Stimulated activated CD4-positive, alpha-beta T cell treated with anti-CD3 and anti-CD28 coated beads, Interleukin-15, amount 100 ng/mL, for 24 hours (primary cell): ENCODE measurements around the gene PLOD3.
"Not testable (repeated sequence)": the region's sequence is repeated elsewhere in the genome, so short reads cannot be mapped to it uniquely, and the experiment has no call there.

ENCODE experiments used
- DNase-seq: peaks from one replicate; pipeline ENCODE4 v3.0.0-alpha.2; 2020

The PLOD3 gene, protein sequence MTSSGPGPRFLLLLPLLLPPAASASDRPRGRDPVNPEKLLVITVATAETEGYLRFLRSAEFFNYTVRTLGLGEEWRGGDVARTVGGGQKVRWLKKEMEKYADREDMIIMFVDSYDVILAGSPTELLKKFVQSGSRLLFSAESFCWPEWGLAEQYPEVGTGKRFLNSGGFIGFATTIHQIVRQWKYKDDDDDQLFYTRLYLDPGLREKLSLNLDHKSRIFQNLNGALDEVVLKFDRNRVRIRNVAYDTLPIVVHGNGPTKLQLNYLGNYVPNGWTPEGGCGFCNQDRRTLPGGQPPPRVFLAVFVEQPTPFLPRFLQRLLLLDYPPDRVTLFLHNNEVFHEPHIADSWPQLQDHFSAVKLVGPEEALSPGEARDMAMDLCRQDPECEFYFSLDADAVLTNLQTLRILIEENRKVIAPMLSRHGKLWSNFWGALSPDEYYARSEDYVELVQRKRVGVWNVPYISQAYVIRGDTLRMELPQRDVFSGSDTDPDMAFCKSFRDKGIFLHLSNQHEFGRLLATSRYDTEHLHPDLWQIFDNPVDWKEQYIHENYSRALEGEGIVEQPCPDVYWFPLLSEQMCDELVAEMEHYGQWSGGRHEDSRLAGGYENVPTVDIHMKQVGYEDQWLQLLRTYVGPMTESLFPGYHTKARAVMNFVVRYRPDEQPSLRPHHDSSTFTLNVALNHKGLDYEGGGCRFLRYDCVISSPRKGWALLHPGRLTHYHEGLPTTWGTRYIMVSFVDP

DNA sequence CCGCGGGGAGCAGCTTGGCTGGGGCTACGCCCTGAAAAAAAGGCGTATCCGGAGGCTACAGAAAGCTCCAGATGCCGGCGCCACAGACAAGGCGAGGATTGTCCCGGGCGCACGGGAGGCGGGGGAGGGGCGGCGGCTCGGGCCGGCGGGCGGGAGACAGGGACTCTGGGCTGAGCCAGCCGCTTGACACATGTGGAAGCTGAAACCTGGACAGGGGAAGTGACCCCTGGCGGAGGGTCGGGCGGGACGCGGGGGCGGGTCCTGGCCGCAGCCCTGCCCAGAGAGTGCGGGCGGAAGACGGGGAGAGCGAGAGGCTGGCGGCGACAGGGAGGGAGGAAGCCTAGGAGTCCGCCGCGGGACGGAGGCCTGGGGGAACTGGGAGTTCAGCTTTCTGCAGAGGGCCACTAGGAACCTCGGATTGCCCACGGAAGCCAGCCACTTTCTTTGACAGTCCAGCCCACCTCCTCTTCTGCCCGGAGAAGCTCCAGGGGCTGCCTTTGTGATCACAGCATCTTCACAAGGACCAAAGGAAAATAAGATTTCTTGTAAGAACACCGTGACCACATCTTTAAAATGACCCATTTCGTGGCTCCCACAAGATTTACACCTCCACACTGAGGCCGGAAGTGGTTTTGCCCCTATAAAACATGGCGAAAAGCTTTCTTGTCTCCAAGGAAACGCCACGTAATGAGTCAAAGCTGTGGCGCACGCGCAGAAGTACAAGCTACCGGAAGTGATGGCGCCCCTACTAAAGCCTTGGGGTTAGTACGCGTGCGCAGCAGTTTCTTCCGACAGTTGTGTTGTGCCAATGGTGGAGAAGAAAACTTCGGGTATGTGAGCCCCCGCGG is at the start of gene PLOD3, which contains the start of gene ZNHIT1:
TSS of gene PLOD3 (minus strand) at position 194 of the 848 bp plus-strand sequence. CDS start 307 bp downstream, outside the sequence.
TSS of gene ZNHIT1 (plus strand) at position 778 of the 848 bp plus-strand sequence. CDS start at position 809, 31 bp downstream.
- DNase-seq: peak; percentile 96

DNA sequence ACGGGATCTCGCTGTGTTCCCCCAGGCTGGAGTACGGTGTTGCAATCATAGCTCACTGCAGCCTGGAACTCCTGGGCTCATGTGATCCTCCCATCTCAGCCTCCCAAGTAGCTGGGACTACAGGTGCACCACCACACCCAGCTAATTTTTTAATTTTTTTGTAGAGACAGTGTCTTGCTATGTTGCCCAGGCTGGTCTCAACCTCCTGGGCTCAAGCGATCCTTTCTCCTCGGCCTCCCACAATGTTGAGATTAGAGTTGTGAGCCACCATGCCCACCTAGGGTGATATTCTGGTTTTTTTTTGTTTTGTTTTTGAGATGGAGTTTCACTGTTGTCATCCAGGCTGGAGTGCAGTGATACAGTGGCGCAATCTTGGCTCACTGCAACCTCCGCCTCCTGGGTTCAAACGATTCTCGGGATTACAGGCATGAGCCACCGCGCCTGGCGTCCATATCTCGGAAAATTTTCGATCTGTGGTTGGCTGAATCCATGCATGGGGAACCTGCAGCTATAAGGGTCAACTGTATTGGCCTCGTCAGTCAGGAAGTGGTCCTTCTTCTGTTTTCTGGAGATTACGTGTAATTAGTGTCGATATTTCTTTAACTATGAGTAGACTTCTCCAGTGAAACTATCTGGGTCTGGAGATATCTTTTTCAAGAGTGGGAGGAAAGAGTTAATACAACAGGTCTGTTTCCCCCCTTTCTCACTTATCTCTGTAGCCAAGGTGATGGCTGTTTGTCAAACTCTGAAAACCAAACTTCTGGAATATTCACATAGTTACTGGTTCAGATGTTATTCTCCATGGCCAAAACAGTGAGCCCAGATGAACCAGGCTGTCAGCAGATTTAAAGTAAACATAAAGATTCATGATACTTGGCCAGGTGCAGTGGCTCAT is 48.5 kb upstream of the PLOD3 start:
- DNase-seq: no peak

DNA sequence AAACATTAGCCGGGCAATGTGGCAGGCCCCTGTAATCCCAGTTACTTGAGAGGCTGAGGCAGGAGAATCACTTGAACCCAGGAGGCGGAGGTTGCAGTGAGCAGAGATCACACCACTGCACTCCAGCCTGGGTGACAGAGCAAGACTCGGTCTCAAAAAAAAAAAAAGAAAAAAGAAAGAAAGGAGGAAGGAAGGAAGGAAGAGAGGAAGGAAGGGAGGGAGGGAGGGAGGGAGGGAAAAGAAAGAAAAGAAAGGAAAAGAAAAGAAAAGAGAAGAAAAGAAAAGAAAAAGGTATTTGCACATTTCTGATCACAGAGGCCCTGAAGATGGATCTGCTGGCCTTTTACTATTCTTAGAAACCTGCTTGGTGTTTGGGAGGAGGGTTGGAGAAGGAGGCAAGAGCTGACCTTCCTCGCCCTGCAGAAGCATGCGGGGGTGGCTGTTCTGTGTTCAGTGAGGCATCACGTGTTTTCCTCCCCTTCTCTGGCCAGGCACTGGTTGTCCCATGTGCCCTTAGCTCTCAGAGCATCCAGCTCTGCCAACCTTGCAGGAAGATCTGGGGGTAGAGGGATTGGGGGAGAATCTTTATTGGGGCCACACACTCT is 46.8 kb upstream of the PLOD3 start:
- DNase-seq: not testable (repeated sequence)

DNA sequence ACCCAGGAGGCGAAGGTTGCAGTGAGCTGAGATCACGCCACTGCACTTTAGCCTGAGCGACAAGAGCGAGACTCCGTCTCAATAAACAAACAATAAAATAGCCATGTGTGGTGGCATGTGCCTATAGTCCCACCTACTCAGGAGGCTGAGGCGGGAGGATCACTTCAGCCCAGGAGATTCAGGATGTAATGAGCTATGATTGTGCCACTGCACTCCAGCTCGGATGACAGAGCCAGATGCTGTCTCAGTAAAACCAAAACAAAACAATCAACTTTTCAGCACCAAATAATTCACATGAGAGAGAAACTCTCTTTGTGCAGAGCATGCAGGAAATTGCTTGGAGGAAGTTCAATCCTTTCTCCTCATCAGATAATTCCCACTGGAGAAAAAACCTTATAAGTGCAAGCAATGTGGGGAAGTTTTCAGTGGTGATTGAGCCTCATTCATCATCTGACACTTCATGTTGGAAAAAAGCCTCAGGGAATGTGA is 40.9 kb upstream of the PLOD3 start:
- DNase-seq: no peak

DNA sequence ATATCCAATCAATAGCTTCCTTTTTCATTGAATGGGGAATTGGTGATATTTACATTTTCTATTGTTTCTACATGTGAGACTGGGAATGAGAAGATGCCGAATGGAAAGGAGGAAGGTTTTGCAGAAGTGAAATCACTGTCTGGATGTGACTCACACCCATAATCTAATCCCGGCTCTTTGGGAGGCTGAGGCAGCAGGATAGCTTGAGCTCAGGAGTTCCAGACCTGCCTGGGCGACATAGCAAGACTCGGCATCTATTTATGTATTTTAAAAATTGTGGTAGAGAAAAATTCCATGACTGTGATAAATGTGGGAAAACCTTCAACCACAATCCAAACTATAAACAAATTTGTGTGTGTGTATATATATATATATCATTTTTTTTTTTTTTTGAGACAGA is 38.4 kb upstream of the PLOD3 start:
- no peak for DNase-seq

DNA sequence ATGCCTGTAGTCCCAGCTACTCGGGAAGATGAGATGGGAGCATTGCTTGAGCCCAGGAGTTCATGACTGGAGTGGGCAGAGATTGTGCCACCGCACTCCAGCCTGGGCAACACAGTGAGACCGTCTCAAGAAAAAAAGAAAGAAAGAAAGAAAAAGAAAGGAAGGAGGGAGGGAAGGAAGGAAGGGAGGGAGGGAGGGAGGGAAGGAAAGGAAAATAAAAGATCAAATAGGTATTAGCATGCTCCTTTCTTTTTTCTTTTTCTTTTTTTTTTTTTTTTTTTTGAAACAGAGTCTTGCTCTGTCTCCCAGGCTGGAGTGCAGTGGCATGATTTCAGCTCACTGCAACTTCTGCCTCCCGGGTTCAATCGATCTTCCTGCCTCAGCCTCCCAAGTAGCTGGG is 35.8 kb upstream of the PLOD3 start:
- DNase-seq: not testable (repeated sequence)

DNA sequence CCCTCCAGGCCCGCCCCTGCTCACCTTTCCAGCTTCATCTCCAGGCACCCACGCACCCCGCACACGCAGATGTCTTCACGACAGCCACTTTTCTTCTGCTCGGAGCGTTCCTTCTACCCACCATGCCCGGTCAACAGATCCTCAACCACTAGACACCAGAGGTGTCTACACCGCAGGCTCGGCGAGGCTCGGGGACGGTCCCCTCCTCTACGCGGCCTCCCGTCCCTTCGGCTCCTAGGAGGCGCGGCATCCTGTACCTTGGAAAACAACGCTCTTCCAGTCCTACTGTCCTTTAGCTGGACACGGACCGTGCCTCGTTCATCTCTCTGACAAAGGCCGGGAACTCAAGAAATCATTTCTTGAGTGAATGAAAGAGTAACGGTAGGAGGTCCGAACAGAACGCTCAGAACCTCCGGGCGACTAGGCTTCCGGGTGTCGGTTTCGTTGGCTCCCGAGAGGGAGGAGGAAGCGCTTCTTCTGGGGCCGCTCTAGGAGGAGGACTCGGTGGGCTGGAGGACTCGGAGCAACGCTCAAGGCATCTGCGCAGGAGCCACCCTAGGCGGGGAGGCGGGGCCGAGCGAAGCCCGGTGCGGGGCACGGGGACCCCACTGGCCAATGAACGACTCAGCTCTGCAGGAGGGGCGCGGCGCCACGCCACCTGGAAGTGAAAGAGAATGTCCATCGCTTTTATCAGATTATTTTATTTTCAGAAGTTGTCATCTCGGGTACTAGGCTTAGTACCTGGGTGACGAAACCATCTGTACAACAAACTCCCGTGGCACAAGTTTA is 34.7 kb upstream of the PLOD3 start:
- peak; percentile 100 for DNase-seq

DNA sequence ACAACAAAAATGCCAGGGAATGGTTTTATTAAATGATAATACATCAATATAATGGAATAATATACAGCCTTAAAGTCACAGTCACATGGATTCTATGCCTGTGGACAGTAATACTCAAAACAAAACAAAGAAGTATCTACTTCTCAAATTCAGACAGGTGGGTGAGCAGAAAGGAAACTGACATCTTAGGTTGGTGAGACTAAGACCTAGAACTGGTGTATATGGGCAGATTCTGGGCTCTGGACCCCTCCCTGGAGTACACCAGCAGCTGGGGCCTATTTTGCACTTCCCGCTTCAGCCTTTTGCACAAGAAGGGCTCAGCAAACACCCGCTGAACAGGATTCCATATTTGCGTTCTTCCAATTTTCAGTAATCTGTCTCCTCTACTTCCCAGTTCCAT is 32.9 kb upstream of the PLOD3 start:
- no peak for DNase-seq

DNA sequence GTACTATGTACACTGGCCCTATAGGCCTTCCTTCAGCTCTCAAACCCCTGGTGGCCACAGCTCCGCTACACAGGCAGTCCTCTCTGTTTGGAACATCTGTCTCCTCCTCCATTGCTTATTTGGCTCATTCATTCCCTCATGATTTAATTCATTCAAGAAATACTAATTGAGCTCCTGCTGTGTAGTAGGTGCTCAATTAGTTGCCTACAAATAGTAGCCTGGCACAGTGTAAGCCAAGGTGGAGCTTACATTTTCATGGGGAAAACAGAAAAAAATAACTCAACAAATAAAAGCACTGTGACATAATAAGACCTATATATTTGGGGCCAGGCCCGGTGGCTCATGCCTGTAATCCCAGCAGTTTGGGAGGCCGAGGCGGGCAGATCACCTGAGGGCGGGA is 30.9 kb upstream of the PLOD3 start:
- DNase-seq: no peak

DNA sequence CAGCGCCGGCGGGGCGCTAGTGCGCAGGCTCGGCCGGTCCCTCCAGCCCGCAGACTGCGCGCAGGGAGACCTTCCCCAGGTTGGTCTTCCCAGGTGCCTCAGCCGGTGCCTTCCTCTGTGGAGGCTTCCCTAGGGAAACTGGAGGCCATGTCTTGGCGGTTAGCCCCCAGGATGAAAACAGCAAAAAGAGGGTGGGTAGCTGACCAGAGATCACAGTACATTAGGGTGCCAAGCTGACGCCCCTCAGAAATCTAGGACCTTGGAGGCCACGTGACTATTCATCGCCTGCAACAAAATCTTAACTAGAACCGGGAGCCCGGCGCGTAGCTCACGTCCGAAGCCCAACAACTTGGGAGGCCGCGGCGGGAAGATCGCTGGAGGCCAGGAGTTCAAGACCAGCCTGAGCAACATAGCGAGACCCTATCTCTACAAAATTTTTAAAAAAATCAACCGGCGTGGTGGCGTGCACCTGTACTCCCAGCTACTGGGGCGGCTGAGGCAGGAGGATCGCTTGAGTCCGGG is 27.8 kb upstream of the PLOD3 start:
- no peak for DNase-seq

DNA sequence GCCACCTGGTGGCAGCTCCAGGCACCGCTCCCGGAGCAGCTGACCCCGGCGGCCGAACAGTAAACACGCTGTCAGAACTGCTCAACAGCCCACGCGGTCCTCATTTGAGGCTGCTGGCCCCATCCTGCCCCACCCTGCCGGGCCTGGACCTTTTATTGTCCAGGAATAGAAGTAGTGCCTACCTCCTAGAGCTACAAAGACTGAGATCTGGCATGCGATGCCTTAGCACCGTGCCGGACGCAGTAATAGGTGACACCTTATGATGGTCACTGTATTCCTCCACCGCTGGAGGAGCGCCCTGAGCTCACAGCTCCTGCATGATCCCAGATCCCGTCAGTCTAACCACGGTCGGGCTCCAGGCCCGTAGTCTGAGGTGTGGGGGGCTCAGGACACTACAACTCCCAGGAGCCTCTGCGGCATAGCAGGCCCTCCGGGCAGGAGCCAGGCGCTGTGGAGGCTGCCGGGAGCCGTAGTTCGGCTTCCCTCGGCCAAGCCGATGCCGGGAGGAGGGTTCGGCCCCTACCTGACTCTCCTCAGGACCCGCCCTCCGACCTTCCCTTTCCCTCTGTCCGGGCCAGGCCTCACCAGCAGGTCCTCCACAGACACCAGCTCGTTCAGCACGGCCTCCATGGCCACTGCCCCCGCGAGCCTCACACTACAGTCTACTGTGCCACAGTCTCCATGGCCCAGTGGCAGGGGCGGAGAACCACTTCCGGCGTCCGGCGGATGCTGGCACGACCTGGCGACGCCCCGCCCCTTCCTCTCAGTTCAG is 27.2 kb upstream of the PLOD3 start, which contains the start of gene FIS1:
TSS of gene FIS1 (minus strand) at position 707 of the 772 bp plus-strand sequence. CDS start at position 630, 77 bp downstream.
- DNase-seq: peak; percentile 97

DNA sequence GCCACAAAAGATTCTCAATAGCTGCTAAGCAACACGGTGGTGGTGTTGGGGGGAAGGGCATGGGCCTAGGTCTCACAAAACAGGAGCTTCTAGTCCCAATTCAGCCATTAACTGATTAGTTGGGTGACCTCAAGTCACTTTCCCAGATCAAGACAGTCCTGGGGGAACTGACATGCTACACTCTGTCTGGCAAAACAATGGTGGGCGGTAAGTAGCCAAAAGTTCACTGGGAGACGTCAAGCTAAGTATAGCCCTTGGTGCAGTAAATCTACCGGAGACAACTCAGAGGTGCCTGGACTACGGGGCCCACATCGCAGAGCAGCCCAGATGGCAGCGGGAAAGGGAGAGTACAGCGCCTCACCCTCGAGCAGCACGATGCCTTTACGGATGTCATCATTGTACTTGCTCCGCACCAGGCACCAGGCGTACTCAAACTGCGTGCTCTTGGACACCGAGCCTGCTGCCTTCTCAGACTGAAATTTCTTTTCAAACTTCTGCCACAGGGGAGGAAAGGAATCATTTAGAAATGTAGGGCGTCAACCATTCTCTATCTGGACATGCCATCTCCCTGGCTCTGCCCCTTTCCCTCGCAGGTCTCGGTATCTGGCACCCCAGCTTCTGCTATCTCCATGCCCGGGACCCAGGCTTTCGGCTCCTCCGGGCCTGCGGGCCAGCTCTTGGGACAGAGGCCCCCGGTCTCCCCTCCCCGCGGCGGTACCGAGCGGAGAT is 26.4 kb upstream of the PLOD3 start:
- DNase-seq: no peak

DNA sequence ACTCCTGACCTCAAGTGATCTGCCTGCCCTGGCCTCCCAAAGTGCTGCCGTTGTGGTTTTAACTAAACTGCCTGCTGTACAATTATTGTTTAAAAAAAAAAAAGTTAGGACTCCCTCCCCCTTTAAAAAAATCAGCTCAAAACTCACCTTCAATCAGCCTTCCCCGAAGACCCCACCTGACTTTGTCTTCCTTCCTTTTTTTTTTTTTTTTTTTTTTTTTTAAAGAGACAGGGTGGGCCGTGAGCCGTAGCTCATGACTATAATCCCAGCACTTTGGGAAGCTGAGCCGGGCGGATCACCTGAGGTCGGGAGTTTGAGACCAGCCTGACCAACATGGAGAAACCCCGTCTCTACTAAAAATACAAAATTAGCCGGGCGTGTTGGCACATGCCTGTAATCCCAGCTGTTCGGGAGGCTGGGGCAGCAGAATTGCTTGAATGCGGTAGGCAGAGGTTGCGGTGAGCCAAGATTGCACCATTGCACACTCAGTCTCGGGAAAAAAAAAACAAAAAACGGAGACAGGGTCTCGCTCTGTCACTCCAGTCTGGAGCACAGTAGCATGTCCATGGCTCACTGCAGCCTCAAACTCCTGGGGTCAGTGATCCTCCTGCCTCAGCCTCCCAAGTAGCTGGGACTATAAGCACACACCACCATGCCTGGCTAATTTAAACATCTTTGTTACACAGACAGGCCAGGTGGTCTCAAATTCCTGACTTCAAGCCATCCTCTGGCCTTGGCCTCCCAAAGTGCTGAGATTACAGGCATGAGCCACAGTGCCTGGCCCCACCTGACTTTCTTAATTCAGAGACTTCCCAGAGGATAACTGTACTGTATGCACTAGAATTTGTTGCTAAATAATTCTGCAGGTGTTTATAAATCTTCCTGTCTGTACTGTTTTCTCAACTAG is 24.3 kb upstream of the PLOD3 start:
- no peak for DNase-seq

DNA sequence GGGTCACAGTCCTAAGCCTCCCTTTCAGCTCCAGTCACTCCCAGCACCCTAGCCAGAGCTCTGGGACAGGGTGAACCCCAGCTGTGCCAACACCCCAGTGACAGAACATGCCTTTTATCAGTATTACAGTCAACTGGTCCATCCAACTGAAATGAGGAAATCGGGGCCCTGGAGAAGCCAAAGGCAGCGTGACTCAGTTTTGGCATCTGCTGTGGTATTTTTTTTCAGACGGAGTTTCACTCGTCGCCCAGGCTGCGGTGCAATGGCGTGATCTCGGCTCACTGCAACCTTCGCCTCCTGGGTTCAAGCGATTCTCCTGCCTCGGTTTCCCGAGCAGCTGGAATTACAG is 23.6 kb upstream of the PLOD3 start:
- no peak for DNase-seq

DNA sequence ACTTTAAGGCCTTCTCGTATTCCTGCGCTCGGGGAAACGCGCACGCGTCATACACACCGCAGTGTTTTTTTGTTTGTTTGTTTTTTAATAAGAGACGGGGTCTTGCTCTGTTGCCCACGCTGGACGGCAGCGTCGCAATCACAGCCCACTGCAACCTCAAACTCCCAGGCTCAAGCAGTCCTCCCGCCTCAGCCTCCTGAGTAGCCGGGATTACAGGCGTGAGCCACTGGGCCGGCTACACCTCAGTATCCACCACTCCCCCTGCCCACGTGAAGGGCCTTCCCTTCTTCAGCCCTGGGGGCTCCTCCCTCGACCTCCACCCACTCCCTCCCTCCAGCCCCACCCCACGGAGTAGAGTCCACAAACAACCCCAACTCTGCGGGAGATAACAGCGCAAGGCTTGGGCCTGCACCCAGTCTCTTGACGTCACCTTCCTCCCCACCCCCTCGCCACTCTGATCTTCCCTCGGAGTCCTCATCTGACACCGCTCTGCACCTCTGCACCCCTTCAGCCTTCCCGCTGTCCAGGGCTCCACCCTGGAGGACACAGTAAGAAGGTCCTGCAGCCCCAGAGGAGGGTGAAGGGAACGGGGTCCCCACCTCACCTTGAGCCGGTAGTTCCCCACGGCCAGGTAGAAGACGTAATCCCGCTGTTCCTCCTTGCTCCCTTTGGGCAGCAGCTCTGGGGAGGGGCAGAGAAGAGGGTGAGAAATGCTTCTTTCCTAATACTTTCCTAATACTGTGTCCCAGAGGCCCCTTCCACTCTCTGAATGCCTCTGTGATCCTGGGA is 23.0 kb upstream of the PLOD3 start:
- no peak for DNase-seq

DNA sequence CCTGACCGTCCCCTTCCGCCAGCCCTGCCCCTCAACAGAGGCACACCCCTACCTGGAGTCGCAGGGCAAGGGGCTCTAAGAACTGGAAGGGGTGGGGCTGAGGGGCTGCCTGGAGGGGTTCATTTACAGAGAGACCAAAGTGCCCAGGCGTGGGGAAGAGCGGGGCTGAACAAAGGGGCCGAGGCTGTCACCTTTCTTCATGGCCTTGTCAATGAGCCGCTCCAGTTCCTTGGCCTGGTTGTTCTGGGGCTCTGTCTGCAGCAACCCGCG is 22.5 kb upstream of the PLOD3 start:
- DNase-seq: no peak
